Non-pigmented ciliary epithelial cell (primary cell): Measurements from ENCODE around the gene PSPH.
A peak's percentile ranks its signal among the peaks of the same experiment; 100 is the strongest.

Source experiments
- DNase-seq: peaks from one replicate; pipeline ENCODE4 v3.0.0-alpha.2; 2010; ENCODE audit warnings: low read depth

Gene PSPH

GRCh38 chr7:56003749-56004148, 47.5 kb downstream of the PSPH start:
- DNase-seq: no peak

- no peak for DNase-seq
Measured at GRCh38 chr7:55996856-55997500, 54.3 kb downstream of the PSPH start.

GRCh38 chr7:55992346-55992745, 58.9 kb downstream of the PSPH start:
- no peak for DNase-seq

- no peak for DNase-seq
Measured at GRCh38 chr7:55983537-55983936, 67.7 kb downstream of the PSPH start.

- DNase-seq: no peak
Measured at GRCh38 chr7:55980266-55980665, 71.0 kb downstream of the PSPH start.

- peak; percentile 22 for DNase-seq
Measured at GRCh38 chr7:55977831-55978230, 73.4 kb downstream of the PSPH start.

GRCh38 chr7:55975988-55976633, 75.1 kb downstream of the PSPH start:
- no peak for DNase-seq

- DNase-seq: no peak
Measured at GRCh38 chr7:55973747-55974250, 77.4 kb downstream of the PSPH start.

GRCh38 chr7:55970978-55971377, 80.3 kb downstream of the PSPH start:
- DNase-seq: no peak

GRCh38 chr7:55970561-55970960, 80.7 kb downstream of the PSPH start:
- no peak for DNase-seq

GRCh38 chr7:55969391-55969790, 81.9 kb downstream of the PSPH start:
- no peak for DNase-seq

- no peak for DNase-seq
Measured at GRCh38 chr7:55966851-55967250, 84.4 kb downstream of the PSPH start.

- DNase-seq: no peak
Measured at GRCh38 chr7:55965805-55966421, 85.3 kb downstream of the PSPH start.

GRCh38 chr7:55965100-55965470, 86.2 kb downstream of the PSPH start:
- no peak for DNase-seq

- no peak for DNase-seq
Measured at GRCh38 chr7:55964261-55965099, 86.8 kb downstream of the PSPH start, which contains the start of gene NIPSNAP2. TSS of gene NIPSNAP2 (plus strand) at chr7:55964585. CDS start at chr7:55964610, 25 bp downstream.

- DNase-seq: no peak
Measured at GRCh38 chr7:55963584-55964168, 87.6 kb downstream of the PSPH start.

GRCh38 chr7:55962014-55962413, 89.2 kb downstream of the PSPH start:
- DNase-seq: no peak
